GM12878 (cell line): ENCODE measurements around the gene GTF2A1. TPM values are rescaled to one million over a fixed set of nuclear protein-coding genes. Genes with fewer than 3 reads are reported as not detected.

Source experiments
- BACH1 ChIP-seq: fragments of 450-650 bp; IDR thresholded peaks from 2 replicates; pipeline ENCODE4 v1.6.1; 2017; ENCODE audit warnings: mild to moderate bottlenecking, borderline replicate concordance
- BCL11A ChIP-seq: IDR thresholded peaks from 2 replicates; pipeline ENCODE4 v1.6.1; 2011; ENCODE audit warnings: low read depth, low read length
- EGR1 ChIP-seq, 2 experiments: IDR thresholded peaks; 1 replicate in 1 of 2; 2 replicates in 1 of 2; pipeline ENCODE4 v1.6.1; 2011 to 2012; ENCODE audit warnings: low read depth in 2 of 2, low read length in 2 of 2, borderline replicate concordance in 1 of 2, mild to moderate bottlenecking in 1 of 2, moderate library complexity in 1 of 2
- GATAD2B ChIP-seq: fragments of 450-650 bp; conservative IDR thresholded peaks from 2 replicates; pipeline ENCODE4 v1.6.1; 2017; ENCODE audit warnings: low read depth, mild to moderate bottlenecking, moderate library complexity
- IRF4 ChIP-seq: IDR thresholded peaks from 2 replicates; pipeline ENCODE4 v1.6.1; 2011; ENCODE audit warnings: low read depth, low read length
- KDM1A ChIP-seq: fragments of 200-600 bp; sonication (generic); IDR thresholded peaks from 2 replicates; pipeline ENCODE4 v1.6.1; 2016; ENCODE audit warnings: borderline replicate concordance
- KLF5 ChIP-seq: fragments of 450-650 bp; IDR thresholded peaks from 2 replicates; pipeline ENCODE4 v1.6.1; 2014; ENCODE audit warnings: mild to moderate bottlenecking; ENCODE audit not compliant: partially characterized antibody
- MEF2B ChIP-seq: fragments of 450-650 bp; IDR thresholded peaks from 2 replicates; pipeline ENCODE4 v1.6.1; 2018; ENCODE audit warnings: mild to moderate bottlenecking, moderate library complexity; ENCODE audit not compliant: partially characterized antibody, poor library complexity, severe bottlenecking
- NKRF ChIP-seq: fragments of 450-650 bp; conservative IDR thresholded peaks from 2 replicates; pipeline ENCODE4 v1.6.1; 2017; ENCODE audit warnings: mild to moderate bottlenecking, moderate library complexity
- NR2C2 ChIP-seq: IDR thresholded peaks from 2 replicates; pipeline ENCODE4 v1.6.1; 2011; ENCODE audit warnings: borderline replicate concordance, low read depth; ENCODE audit not compliant: control insufficient read depth, insufficient read length
- SIX5 ChIP-seq: IDR thresholded peaks from 2 replicates; pipeline ENCODE4 v1.6.1; 2011; ENCODE audit warnings: mild to moderate bottlenecking, low read depth, low read length, moderate library complexity; ENCODE audit not compliant: severe bottlenecking
- SMAD5 ChIP-seq: IDR thresholded peaks from 2 replicates; pipeline ENCODE4 v1.6.1; 2016; ENCODE audit warnings: antibody characterized with exemption, low read depth
- SMARCA5 ChIP-seq: fragments of 450-650 bp; IDR thresholded peaks from 2 replicates; pipeline ENCODE4 v1.6.1; 2017; ENCODE audit warnings: mild to moderate bottlenecking
- SPI1 ChIP-seq: IDR thresholded peaks from 2 replicates; pipeline ENCODE4 v1.6.1; 2011; ENCODE audit warnings: low read depth, mild to moderate bottlenecking, low read length, moderate library complexity, borderline replicate concordance; ENCODE audit not compliant: insufficient read depth
- SRF ChIP-seq, 2 experiments: IDR thresholded peaks; 2 replicates each; pipeline ENCODE4 v1.6.1; 2011; ENCODE audit warnings: low read depth in 2 of 2, low read length in 2 of 2, mild to moderate bottlenecking in 1 of 2, moderate library complexity in 1 of 2
- STAT3 ChIP-seq: IDR thresholded peaks from 2 replicates; pipeline ENCODE4 v1.6.1; 2011; ENCODE audit warnings: low read depth, low read length, improper control_type of control experiment
- polyA plus RNA-seq, 11 experiments: library from polyadenylated mRNA; depleted of rRNA in 4 of 11; unstranded in 6 of 11; stranded (reverse) in 5 of 11; fragments of >200 nt; fragmentation: Nextera tagmentation in 4 of 11; fragmentation: Illumina TruSeq in 1 of 11; extraction: Ambion mirVana in 4 of 11; extraction: Trizol in 1 of 11; gene quantifications; 1 replicate in 1 of 11; 2 replicates in 10 of 11; pipeline versions ENCODE4 v1.2.1 to v1.2.3, GENCODE V29; 2011 to 2016; ENCODE audit warnings: inconsistent platforms in 2 of 11, missing spikeins in 2 of 11, low read depth in 1 of 11
- total RNA-seq, 4 experiments: library from RNA; depleted of rRNA in 3 of 4; stranded (reverse); fragments of >200 nt in 3 of 4; fragmentation: Illumina TruSeq in 1 of 4; extraction: Trizol in 1 of 4; gene quantifications; 2 replicates each; pipeline versions ENCODE4 v1.2.1 to v1.2.3, GENCODE V29; 2013 to 2021
- TF ChIP-seq, protein P1 (sequence below): fragments of 450-650 bp; IDR thresholded peaks from 2 replicates; pipeline ENCODE4 v1.6.1; 2018; ENCODE audit warnings: borderline replicate concordance, mild to moderate bottlenecking; ENCODE audit not compliant: partially characterized antibody
- TF ChIP-seq, protein P2 (sequence below): IDR thresholded peaks from 2 replicates; pipeline ENCODE4 v1.6.1; 2012; ENCODE audit warnings: mild to moderate bottlenecking, low read depth, low read length

Gene GTF2A1
- total and polyA plus RNA-seq, 10 of the 15 experiments (the other 5 are each of a cell fraction or from before 2014, with no cell fraction given) = 2.5 to 28.7 (median 14.9) TPM

GRCh38 chr14:81220830-81221578 lies at the start of gene GTF2A1 (continued):
- TF ChIP-seq NKRF (peak; percentile 58; the same call in 1 of the 2 replicates), EGR1 (IDR thresholded peaks at IDR 0.05; ENCODE audit: borderline replicate concordance in 1 of 2, low read depth in 2 of 2, low read length in 2 of 2) (peak; percentile 3 to 66), GATAD2B (peak; percentile 96), NR2C2 (no peak), SMAD5 (peak; percentile 78; the same call in 1 of the 2 replicates), STAT3 (no peak), SPI1 (no peak), SRF (IDR thresholded peaks at IDR 0.05; ENCODE audit: low read depth in 2 of 2, low read length in 2 of 2) (peak in 1 of 2 experiments; percentile 24; a peak in 1 of 4 replicates), KDM1A (no peak), BACH1 (peak; percentile 75; the same call in 1 of the 2 replicates), SMARCA5 (no peak), MEF2B (no peak), BCL11A (no peak), SIX5 (no peak), KLF5 (peak; percentile 49), IRF4 (0 out of 2 replicates have a peak, but pooled peaks have one; percentile 1)
- TF ChIP-seq, protein P1, sequence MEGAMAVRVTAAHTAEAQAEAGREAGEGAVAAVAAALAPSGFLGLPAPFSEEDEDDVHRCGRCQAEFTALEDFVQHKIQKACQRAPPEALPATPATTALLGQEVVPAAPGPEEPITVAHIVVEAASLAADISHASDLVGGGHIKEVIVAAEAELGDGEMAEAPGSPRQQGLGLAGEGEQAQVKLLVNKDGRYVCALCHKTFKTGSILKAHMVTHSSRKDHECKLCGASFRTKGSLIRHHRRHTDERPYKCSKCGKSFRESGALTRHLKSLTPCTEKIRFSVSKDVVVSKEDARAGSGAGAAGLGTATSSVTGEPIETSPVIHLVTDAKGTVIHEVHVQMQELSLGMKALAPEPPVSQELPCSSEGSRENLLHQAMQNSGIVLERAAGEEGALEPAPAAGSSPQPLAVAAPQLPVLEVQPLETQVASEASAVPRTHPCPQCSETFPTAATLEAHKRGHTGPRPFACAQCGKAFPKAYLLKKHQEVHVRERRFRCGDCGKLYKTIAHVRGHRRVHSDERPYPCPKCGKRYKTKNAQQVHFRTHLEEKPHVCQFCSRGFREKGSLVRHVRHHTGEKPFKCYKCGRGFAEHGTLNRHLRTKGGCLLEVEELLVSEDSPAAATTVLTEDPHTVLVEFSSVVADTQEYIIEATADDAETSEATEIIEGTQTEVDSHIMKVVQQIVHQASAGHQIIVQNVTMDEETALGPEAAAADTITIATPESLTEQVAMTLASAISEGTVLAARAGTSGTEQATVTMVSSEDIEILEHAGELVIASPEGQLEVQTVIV = peak; percentile 81
- TF ChIP-seq, protein P2, sequence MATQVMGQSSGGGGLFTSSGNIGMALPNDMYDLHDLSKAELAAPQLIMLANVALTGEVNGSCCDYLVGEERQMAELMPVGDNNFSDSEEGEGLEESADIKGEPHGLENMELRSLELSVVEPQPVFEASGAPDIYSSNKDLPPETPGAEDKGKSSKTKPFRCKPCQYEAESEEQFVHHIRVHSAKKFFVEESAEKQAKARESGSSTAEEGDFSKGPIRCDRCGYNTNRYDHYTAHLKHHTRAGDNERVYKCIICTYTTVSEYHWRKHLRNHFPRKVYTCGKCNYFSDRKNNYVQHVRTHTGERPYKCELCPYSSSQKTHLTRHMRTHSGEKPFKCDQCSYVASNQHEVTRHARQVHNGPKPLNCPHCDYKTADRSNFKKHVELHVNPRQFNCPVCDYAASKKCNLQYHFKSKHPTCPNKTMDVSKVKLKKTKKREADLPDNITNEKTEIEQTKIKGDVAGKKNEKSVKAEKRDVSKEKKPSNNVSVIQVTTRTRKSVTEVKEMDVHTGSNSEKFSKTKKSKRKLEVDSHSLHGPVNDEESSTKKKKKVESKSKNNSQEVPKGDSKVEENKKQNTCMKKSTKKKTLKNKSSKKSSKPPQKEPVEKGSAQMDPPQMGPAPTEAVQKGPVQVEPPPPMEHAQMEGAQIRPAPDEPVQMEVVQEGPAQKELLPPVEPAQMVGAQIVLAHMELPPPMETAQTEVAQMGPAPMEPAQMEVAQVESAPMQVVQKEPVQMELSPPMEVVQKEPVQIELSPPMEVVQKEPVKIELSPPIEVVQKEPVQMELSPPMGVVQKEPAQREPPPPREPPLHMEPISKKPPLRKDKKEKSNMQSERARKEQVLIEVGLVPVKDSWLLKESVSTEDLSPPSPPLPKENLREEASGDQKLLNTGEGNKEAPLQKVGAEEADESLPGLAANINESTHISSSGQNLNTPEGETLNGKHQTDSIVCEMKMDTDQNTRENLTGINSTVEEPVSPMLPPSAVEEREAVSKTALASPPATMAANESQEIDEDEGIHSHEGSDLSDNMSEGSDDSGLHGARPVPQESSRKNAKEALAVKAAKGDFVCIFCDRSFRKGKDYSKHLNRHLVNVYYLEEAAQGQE = no peak; the same call in 1 of the 2 replicates
